Upper lobe of right lung (tissue), 1 donor: Measurements from ENCODE around the gene IMMP2L. TPM values are rescaled to one million over a fixed set of nuclear protein-coding genes. Genes with fewer than 3 reads are reported as not detected.

ENCODE experiments used
- ATAC-seq: fragments of 200-7000 bp; cut with Tn5 transposase; one replicate; pipeline ENCODE4 v1.9.1; 2020; ENCODE audit warnings: mild to moderate bottlenecking, moderate library complexity
- DNase-seq: peaks from one replicate; pipeline ENCODE4 v3.0.0-alpha.2; 2020
- H3K27ac ChIP-seq: fragments of 200-600 bp; one replicate; pipeline ENCODE4 v1.8.0; 2022
- H3K27me3 ChIP-seq: fragments of 200-600 bp; one replicate; pipeline ENCODE4 v1.8.0; 2022; ENCODE audit warnings: mild to moderate bottlenecking
- H3K36me3 ChIP-seq: fragments of 200-600 bp; one replicate; pipeline ENCODE4 v1.8.0; 2022
- H3K4me1 ChIP-seq: fragments of 200-600 bp; one replicate; pipeline ENCODE4 v1.8.0; 2022
- H3K4me3 ChIP-seq: fragments of 200-600 bp; one replicate; pipeline ENCODE4 v1.8.0; 2022; ENCODE audit warnings: mild to moderate bottlenecking
- H3K9me3 ChIP-seq: fragments of 200-600 bp; one replicate; pipeline ENCODE4 v1.8.0; 2022
- CTCF ChIP-seq: fragments of 200-600 bp; IDR thresholded peaks from one replicate; pipeline ENCODE4 v1.8.0; 2022; ENCODE audit warnings: antibody characterized with exemption
- intact Hi-C: fragments of 100-400 bp; cut with DNase I; formaldehyde crosslinking; loops from one replicate; pipeline ENCODE4 v1.11.0; 2022
- total RNA-seq: library from RNA; stranded (reverse); fragmentation: NEBNext Ultra II Directional; extraction: Animal tissue kit (Norgen Biotek cat#: 25700); gene quantifications from one replicate; pipeline ENCODE4 v1.2.1, GENCODE V29; 2021
- donor health status: DM: no; HTN: yes; CAD: no; lungs with severe emphysema.

The IMMP2L gene
- total RNA-seq, 1 donor from 2014 or later: 22.0 TPM

- H3K27ac ChIP-seq: no peak overlapping the region
- no peak overlapping the region for H3K4me3 ChIP-seq
- intact Hi-C loops: no loop called here
- H3K4me1 ChIP-seq: peaks cover 8% of the 10 kb centered on the region
- TF ChIP-seq CTCF: no peak
- DNase-seq: no peak
- ATAC-seq: no peak
- no peaks in the 10 kb centered on the region for H3K27me3 ChIP-seq
- H3K36me3 ChIP-seq: no peaks in the 10 kb centered on the region
- H3K9me3 ChIP-seq: no peaks in the 10 kb centered on the region
These were observed 449.9 kb downstream of the IMMP2L start for GRCh38 chr7:111112439-111112838.

GRCh38 chr7:111108496-111108895 lies 453.8 kb downstream of the IMMP2L start:
- Histone ChIP-seq H3K36me3 (no peaks in the 10 kb centered on the region), H3K27me3 (no peaks in the 10 kb centered on the region), H3K27ac (no peak overlapping the region), H3K4me3 (no peak overlapping the region), H3K9me3 (no peaks in the 10 kb centered on the region), H3K4me1 (peaks cover 8% of the 10 kb centered on the region)
- intact Hi-C loops: no loop called here
- TF ChIP-seq CTCF: no peak
- no peak for DNase-seq
- no peak for ATAC-seq

- intact Hi-C loops: no loop called here
- TF ChIP-seq CTCF: no peak
- Histone ChIP-seq H3K36me3 (no peaks in the 10 kb centered on the region), H3K4me3 (no peak overlapping the region), H3K27me3 (no peaks in the 10 kb centered on the region), H3K9me3 (no peaks in the 10 kb centered on the region), H3K4me1 (peaks cover 3% of the 10 kb centered on the region), H3K27ac (no peak overlapping the region)
- no peak for DNase-seq
- ATAC-seq: no peak
These were observed 454.3 kb downstream of the IMMP2L start for GRCh38 chr7:111108000-111108399.

GRCh38 chr7:111107579-111107978 lies 454.7 kb downstream of the IMMP2L start:
- intact Hi-C loops: no loop called here
- Histone ChIP-seq H3K27ac (no peak overlapping the region), H3K4me3 (no peak overlapping the region), H3K4me1 (peaks cover 3% of the 10 kb centered on the region), H3K36me3 (no peaks in the 10 kb centered on the region), H3K27me3 (no peaks in the 10 kb centered on the region), H3K9me3 (no peaks in the 10 kb centered on the region)
- ATAC-seq: no peak
- no peak for DNase-seq
- TF ChIP-seq CTCF: no peak

- DNase-seq (no peak), ATAC-seq (no peak)
- intact Hi-C loops: no loop called here
- Histone ChIP-seq H3K4me3 (no peak overlapping the region), H3K27me3 (no peaks in the 10 kb centered on the region), H3K27ac (no peak overlapping the region), H3K36me3 (no peaks in the 10 kb centered on the region), H3K9me3 (no peaks in the 10 kb centered on the region), H3K4me1 (peaks cover 3% of the 10 kb centered on the region)
- TF ChIP-seq CTCF: no peak
These were observed 457.0 kb downstream of the IMMP2L start for GRCh38 chr7:111105269-111105668.

- Histone ChIP-seq H3K4me1 (peaks cover 3% of the 10 kb centered on the region), H3K27ac (no peak overlapping the region), H3K27me3 (no peaks in the 10 kb centered on the region), H3K36me3 (no peaks in the 10 kb centered on the region), H3K9me3 (no peaks in the 10 kb centered on the region), H3K4me3 (no peak overlapping the region)
- TF ChIP-seq CTCF: no peak
- intact Hi-C loops: no loop called here
- DNase-seq (no peak), ATAC-seq (no peak)
These were observed 457.6 kb downstream of the IMMP2L start for GRCh38 chr7:111104710-111105109.
